Measurements from ENCODE around the gene EPC2. TPM values are rescaled to one million over a fixed set of nuclear protein-coding genes. Genes with fewer than 3 reads are reported as not detected.
"Not testable (repeated sequence)": the region's sequence is repeated elsewhere in the genome, so short reads cannot be mapped to it uniquely, and the experiment has no call there.

EPC2 gene
- total and polyA plus RNA-seq, 2 donors (not counting 1 experiment from before 2014, with no cell fraction given), result 18.0 to 72.3 TPM

DNA sequence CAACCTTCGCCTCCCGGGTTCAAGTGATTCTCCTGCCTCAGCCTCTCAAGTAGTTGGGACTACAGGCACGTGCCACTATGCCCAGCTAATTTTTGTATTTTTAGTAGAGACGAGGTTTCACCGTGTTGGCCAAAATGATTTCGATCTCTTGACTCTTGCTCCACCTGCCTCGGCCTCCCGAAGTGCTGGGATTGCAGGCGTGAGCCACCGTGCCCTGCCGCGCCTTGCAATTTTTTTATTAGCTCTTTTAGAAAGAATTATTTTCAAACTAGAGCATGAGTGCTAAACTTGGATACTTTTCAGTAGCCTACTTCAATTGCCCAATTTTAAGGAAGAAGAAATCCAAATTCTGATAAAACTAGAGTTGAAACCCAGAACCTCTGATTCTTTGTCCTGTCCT is 3.2 kb downstream of the EPC2 start:
- H3K27ac ChIP-seq (ENCODE audit: low read length in 2 of 2); H3K27me3 Mint-ChIP-seq; H3K27ac Mint-ChIP-seq; H2AFZ ChIP-seq (ENCODE audit: insufficient read depth, low read depth, low read length, poor library complexity, severe bottlenecking); H3K36me3 ChIP-seq (replicated peaks in 1 of 2; ENCODE audit: control extremely low read depth in 1 of 2, control insufficient read depth in 1 of 2, extremely low read depth in 1 of 2, insufficient read depth in 2 of 2, low read length in 1 of 2); H3K9me3 ChIP-seq (ENCODE audit: control extremely low read depth in 1 of 3, control insufficient read depth in 2 of 3, insufficient read depth in 1 of 3, low read length in 2 of 3); H3K4me2 ChIP-seq (replicated peaks; ENCODE audit: low read depth, low read length, poor library complexity, severe bottlenecking); H3K4me3 ChIP-seq (ENCODE audit: control extremely low read depth in 1 of 5, extremely low read depth in 1 of 5, insufficient read depth in 1 of 5, low read depth in 2 of 5, low read length in 4 of 5); CTCF ChIA-PET; H3K9me3 Mint-ChIP-seq (ENCODE audit: insufficient read depth); H3K27me3 ChIP-seq (replicated peaks in 1 of 4; ENCODE audit: control extremely low read depth in 1 of 4, control insufficient read depth in 3 of 4, insufficient read depth in 4 of 4, low read length in 3 of 4); POLR2A ChIA-PET; H3K4me3 Mint-ChIP-seq; H3K9ac ChIP-seq (ENCODE audit: low read length); DNase-seq; ATAC-seq (ENCODE audit: low read depth): not testable (repeated sequence)
- Histone ChIP-seq H4K20me1 (ENCODE audit: control insufficient read depth, insufficient read depth, low read length, poor library complexity, severe bottlenecking) (peaks cover 59% of the 10 kb centered on the region), H3K79me2 (ENCODE audit: control insufficient read depth, insufficient read depth, low read length) (peaks cover 77% of the 10 kb centered on the region), H3K4me1 (ENCODE audit: control insufficient read depth in 2 of 2, insufficient read depth in 2 of 2, low read length in 2 of 2) (peaks cover 32 to 39% of the 10 kb centered on the region in 2 donors)
- whole genome bisulfite sequencing (ENCODE audit: insufficient coverage), result 99% methylated on average over 7 of the region's 12 CpGs
- intact Hi-C loops (cut with micrococcal nuclease), result loop anchor here (10.0 kb wide), 2 partner anchors 143 to 803 kb away; partner anchors contain the start of gene ACVR2A
- H3K4me1 Mint-ChIP-seq, result peaks cover 63% of the 10 kb centered on the region

GRCh38 chr2:148649936-148650335 is 5.4 kb downstream of the EPC2 start:
- Histone ChIP-seq H3K9me3 (ENCODE audit: control extremely low read depth in 1 of 3, control insufficient read depth in 2 of 3, insufficient read depth in 1 of 3, low read length in 2 of 3) (peaks cover 0 to 7% (median 0%) of the 10 kb centered on the region in 3 donors), H3K79me2 (ENCODE audit: control insufficient read depth, insufficient read depth, low read length) (peaks cover 96% of the 10 kb centered on the region), H2AFZ (ENCODE audit: insufficient read depth, low read depth, low read length, poor library complexity, severe bottlenecking) (no peak overlapping the region), H3K4me2 (replicated peaks; ENCODE audit: low read depth, low read length, poor library complexity, severe bottlenecking) (no peak overlapping the region), H3K36me3 (replicated peaks in 1 of 2; ENCODE audit: control extremely low read depth in 1 of 2, control insufficient read depth in 1 of 2, extremely low read depth in 1 of 2, insufficient read depth in 2 of 2, low read length in 1 of 2) (no peaks in the 10 kb centered on the region), H3K27me3 (replicated peaks in 1 of 4; ENCODE audit: control extremely low read depth in 1 of 4, control insufficient read depth in 3 of 4, insufficient read depth in 4 of 4, low read length in 3 of 4) (no peaks in the 10 kb centered on the region), H4K20me1 (ENCODE audit: control insufficient read depth, insufficient read depth, low read length, poor library complexity, severe bottlenecking) (peaks cover 81% of the 10 kb centered on the region), H3K4me3 (ENCODE audit: control extremely low read depth in 1 of 5, extremely low read depth in 1 of 5, insufficient read depth in 1 of 5, low read depth in 2 of 5, low read length in 4 of 5) (no peak overlapping the region), H3K27ac (ENCODE audit: low read length in 2 of 2) (no peak overlapping the region), H3K9ac (ENCODE audit: low read length) (no peak overlapping the region), H3K4me1 (ENCODE audit: control insufficient read depth in 2 of 2, insufficient read depth in 2 of 2, low read length in 2 of 2) (peaks cover 36 to 50% of the 10 kb centered on the region in 2 donors)
- TF ChIP-seq CTCF (IDR thresholded peaks at IDR 0.05) (no peak), EZH2 (IDR thresholded peaks at IDR 0.05; ENCODE audit: borderline replicate concordance, insufficient read depth, low read depth, low read length, poor library complexity, severe bottlenecking) (no peak)
- peaks cover 2% of the 10 kb centered on the region for H3K9me3 Mint-ChIP-seq (ENCODE audit: insufficient read depth)
- H3K4me1 Mint-ChIP-seq, result peaks cover 72% of the 10 kb centered on the region
- intact Hi-C loops (cut with micrococcal nuclease), result loop anchor here (2.0 to 10.0 kb wide), 4 partner anchors 15 to 805 kb away; partner anchors contain the start of gene ACVR2A
- no peak overlapping the region for H3K4me3 Mint-ChIP-seq
- ATAC-seq (ENCODE audit: low read depth), result no peak
- CTCF ChIA-PET, result interaction anchor here (0.5 kb wide), 1 partner anchor 21 kb away, joined by 3 read pairs; no protein-coding TSS in a partner anchor
- no peaks in the 10 kb centered on the region for H3K27me3 Mint-ChIP-seq
- no peak for DNase-seq
- H3K27ac Mint-ChIP-seq, result no peak overlapping the region
- POLR2A ChIA-PET, result no interaction called here
